Bronchial epithelial cell (primary cell): Measurements from ENCODE around the gene ABCA3. TPM values are rescaled to one million over a fixed set of nuclear protein-coding genes. Genes with fewer than 3 reads are reported as not detected.

Experiments
- DNase-seq: peaks from one replicate; pipeline ENCODE4 v3.0.0-alpha.2; 2010; ENCODE audit warnings: low read depth
- FAIRE-seq: peaks from 2 replicates; lab custom pipeline; 2011; peaks lifted over from hg19 to GRCh38; lab: Jason Lieb, UNC
- H3K27me3 ChIP-seq: 2 replicates; pipeline ENCODE4 v1.5.1; 2011; ENCODE audit warnings: low read length; ENCODE audit not compliant: control insufficient read depth, insufficient read depth
- H3K36me3 ChIP-seq: 2 replicates; pipeline ENCODE4 v1.5.1; 2011; ENCODE audit warnings: low read length; ENCODE audit not compliant: control insufficient read depth, insufficient read depth
- H3K4me3 ChIP-seq: 2 replicates; pipeline ENCODE4 v1.5.1; 2011; ENCODE audit warnings: mild to moderate bottlenecking, low read depth, low read length, control low read depth
- CTCF ChIP-seq: IDR thresholded peaks from 2 replicates; pipeline ENCODE4 v1.5.1; 2011; ENCODE audit warnings: mild to moderate bottlenecking, moderate library complexity, low read length, control low read depth, inconsistent platforms; ENCODE audit not compliant: insufficient read depth, severe bottlenecking
- total RNA-seq: library from RNA; depleted of rRNA; stranded (reverse); fragments of >200 nt; gene quantifications from 2 replicates; pipeline ENCODE4 v1.2.1, GENCODE V29; 2014

ABCA3 gene
- total RNA-seq, 1 donor from 2014 or later: under 0.01 TPM

- Histone ChIP-seq H3K4me3 (no peak overlapping the region), H3K36me3 (peaks cover 26% of the 10 kb centered on the region), H3K27me3 (no peaks in the 10 kb centered on the region)
- no peak for DNase-seq
- FAIRE-seq: peak; percentile 23
- no peak for TF ChIP-seq CTCF
These were observed 94.1 kb downstream of the ABCA3 start for GRCh38 chr16:2246301-2246885.

DNA sequence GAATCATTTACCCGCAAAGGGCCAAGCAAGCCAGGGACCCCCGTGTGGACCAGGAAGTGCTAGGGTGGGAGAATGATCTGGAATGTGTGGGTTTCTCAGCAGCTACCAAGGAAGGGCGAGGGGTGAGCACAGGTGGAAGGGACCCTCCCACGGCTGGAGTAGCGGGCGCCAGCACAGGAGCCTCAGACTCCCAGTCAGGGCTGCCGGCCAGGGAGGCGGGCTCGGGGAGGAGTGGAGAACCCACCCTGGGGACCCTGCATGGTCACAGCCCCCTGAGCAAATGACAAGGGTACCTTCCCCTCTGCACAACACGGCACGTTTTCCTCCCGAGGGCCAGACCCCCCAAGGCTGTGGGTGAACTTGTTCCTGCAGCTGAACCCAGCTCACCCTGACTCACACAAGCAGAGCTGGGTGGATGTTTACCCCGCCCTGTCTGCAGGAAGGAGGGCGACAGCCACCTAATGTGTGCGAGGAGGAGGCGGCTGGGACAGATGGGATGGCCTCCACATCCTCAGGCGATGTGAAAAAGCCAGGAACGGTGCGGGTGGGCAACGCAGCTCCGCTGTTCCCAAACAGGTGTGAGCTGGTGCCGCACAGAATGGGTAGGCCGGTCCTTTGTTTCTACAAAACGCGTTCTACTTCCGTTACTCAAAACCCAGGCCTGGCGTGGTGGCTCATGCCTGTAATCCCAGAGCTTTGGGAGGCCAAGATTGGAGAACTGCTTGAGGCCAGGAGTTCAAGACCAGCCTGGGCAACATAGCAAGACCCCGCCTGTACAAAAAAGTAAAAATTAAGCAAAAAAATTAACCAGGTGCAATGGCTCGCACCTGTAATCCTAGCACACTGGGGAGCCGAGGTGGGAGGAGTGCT is 95.4 kb downstream of the ABCA3 start:
- DNase-seq: no peak
- no peak for TF ChIP-seq CTCF
- no peak overlapping the region for H3K4me3 ChIP-seq
- H3K36me3 ChIP-seq: peaks cover 26% of the 10 kb centered on the region
- FAIRE-seq: no peak
- no peaks in the 10 kb centered on the region for H3K27me3 ChIP-seq

DNA sequence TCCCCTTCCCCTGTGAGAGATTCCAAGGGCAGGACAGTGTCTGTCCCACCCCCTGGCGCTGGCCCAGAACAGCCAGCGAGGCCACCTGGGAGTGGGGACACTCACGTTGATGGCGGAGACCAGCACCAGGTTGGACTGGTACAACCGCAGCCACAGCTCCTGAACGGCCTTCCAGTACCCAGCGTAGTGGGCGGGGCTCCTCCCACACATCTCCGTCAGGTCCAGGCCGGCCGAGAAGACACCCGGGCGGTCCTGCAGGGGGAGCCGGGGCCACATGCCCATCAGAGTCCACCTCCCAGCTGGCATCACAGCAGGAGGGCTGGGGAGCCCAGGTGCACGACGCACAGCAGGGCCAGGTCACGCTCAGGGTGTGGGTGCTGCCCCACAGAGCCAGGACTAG is 96.2 kb downstream of the ABCA3 start:
- H3K27me3 ChIP-seq: no peaks in the 10 kb centered on the region
- DNase-seq: no peak
- peak; percentile 2 for TF ChIP-seq CTCF
- H3K4me3 ChIP-seq: no peak overlapping the region
- peaks cover 26% of the 10 kb centered on the region for H3K36me3 ChIP-seq
- FAIRE-seq: no peak

DNA sequence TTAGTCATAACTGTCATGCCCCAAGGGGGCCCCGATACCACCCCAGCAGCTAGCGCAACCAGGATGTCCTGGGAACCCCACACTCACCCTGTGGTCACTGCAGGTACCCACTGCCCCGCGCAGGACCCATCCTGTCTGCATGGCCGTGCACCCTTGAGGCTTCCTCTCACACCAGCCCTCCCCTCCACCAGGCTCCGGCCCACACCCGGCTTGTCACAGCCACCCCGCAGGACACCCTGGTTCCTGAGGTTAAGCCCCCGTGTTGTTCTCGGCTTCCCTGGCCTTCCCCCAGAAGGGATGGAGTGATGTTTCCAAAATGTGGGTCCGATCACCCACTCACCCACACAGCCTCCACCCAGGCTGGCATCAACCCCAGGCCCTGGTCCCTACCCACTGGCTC is 96.7 kb downstream of the ABCA3 start:
- H3K4me3 ChIP-seq: no peak overlapping the region
- DNase-seq (no peak), FAIRE-seq (no peak)
- H3K27me3 ChIP-seq: no peaks in the 10 kb centered on the region
- H3K36me3 ChIP-seq: peaks cover 26% of the 10 kb centered on the region
- no peak for TF ChIP-seq CTCF

DNA sequence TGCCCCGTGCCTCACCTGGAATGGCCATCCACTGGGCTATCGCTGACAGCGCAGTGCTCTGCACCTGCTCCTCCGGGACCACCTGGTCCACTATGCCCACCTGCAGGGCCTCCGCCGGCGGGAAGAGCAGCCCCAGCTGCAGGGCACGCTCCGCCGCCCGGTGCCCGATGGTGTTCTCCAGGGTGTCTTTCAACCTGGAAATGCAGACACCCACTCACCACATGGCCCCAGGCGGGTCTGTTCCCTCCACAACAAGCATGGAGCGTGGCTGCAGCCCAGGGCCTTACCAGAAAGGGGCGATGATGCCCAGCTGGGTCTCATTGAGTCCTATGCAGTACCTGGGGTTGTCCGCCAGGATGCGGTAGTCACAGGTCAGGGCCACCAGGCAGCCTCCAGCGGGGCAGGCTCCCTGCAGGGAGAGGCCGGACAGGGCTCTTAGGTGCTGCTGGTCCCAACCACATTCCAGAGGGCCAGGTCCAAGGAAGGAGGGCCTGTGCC is 97.4 kb downstream of the ABCA3 start:
- FAIRE-seq (no peak), DNase-seq (no peak)
- Histone ChIP-seq H3K27me3 (no peaks in the 10 kb centered on the region), H3K36me3 (peaks cover 26% of the 10 kb centered on the region), H3K4me3 (no peak overlapping the region)
- no peak for TF ChIP-seq CTCF
